GM18517 (cell line): ENCODE data around the gene GPR137B.
"Not testable (repeated sequence)": the region's sequence is repeated elsewhere in the genome, so short reads cannot be mapped to it uniquely, and the experiment has no call there.

ENCODE experiments used
- ATAC-seq: cut with Tn5 transposase; IDR thresholded peaks from one replicate; pipeline ENCODE4 v1.9.1; 2021; ENCODE audit warnings: mild to moderate bottlenecking, moderate library complexity; ENCODE audit not compliant: unreplicated experiment

Gene GPR137B

DNA sequence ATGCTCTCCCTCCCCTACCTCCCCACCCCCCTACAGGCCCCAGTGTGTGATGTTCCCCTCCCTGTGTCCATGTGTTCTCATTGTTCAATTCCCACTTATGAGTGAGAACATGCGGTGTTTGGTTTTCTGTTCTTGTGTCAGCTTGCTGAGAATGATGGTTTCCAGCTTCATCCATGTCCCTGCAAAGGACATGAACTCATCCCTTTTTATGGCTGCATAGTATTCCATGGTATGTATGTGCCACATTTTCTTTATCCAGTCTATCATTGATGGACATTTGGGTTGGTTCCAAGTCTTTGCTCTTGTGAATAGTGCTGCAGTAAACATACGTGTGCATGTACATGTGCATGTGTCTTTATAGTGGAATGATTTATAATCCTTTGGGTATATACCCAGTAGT lies 44.1 kb downstream of the GPR137B start:
- not testable (repeated sequence) for ATAC-seq

- ATAC-seq = not testable (repeated sequence)
Measured at GRCh38 chr1:236188084-236188483, 45.7 kb downstream of the GPR137B start.

DNA sequence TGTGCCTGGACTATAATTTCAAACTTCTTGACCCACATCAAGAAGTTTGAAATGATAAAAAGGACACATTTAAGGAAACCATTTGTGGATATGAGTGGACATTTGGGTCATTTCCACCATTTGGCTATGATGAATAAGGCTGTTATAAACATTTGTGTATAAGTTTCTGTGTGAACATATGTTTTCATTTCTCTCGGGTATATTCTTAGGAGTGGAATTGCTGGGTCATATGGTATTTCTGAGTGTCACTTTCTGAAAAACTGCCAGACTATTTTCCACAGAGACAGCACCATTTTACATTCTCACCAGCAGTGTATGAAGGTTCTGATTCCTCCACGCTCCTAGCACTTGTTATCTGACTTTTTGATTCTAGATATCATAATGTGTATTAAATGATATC lies 50.8 kb downstream of the GPR137B start:
- no peak for ATAC-seq

DNA sequence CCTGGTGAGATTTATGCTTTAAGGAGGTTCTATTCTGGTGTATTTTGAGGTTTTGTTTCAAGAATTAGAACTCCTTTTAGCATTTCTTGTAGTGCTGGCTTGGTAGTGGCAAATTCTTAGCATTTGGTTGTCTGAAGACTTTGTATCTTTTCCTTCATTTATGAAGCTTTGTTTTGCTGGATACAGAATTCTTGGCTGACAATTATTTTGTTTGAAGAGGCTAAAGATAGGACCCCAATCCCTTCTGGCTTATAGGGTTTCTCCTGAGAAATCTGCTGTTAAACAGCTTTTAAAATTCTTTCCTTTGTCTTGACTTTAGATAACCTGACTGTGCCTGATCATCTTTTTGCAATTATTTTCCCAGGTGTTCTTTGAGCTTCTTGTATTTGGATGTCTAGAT lies 58.6 kb downstream of the GPR137B start:
- no peak for ATAC-seq

DNA sequence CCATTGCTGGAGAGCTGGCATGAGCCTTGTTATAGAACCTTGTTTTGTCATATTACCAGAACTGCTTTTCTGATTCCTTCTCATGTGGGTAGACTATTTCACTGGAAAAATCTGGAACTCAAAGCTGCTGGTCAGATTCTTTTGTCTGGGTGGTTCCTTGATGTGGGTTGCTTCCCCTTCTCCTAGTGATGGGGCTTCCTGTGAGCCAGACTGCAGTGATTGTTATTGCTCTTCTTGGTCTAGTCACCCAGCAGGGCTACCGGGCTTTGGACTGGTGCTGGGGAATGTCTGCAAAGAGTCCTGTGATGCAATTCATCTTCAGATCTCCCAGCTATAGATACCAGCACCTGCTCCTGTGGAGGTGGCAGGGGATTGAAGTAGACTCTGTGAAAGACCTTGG lies 59.4 kb downstream of the GPR137B start:
- ATAC-seq = no peak

DNA sequence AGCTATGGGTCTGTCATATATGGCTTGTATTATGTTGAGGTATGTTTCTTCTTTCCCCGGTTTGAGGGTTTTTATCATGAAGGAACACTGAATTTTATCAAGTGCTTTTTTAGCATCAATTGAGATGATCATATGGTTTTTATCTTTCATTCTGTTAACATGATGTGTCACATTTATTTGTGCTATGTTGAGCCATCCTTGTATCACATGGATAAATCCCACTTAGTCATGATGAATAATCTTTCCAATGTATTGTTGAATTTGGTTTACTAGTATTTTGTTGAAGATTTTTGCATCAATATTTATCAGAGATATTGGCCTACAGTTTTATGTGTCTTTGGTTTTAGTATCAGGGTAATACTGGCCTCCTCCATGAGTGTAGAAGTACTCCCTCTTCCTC lies 61.7 kb downstream of the GPR137B start:
- ATAC-seq = no peak

GRCh38 chr1:236204656-236205055 lies 62.3 kb downstream of the GPR137B start:
- ATAC-seq = no peak

DNA sequence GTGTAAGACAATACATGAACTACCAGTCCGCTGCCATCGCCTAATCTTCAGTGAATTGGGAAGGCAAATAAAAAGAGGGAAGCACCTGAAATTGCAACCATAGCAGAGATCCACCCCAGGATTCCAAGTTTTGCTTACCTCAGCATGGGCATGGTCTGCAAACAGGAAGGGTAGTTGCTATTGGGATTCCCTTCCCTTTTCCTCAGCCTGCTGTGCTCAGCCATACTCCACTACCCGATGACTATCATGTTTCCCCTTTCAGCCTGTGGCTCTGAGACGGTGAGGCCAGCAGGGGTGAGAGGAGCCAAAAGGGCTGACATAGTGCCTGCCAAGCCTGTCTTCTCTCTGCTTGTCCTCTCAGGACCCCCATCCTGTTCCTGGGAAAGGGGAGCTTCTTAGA lies 64.2 kb downstream of the GPR137B start:
- ATAC-seq = no peak

GRCh38 chr1:236207121-236207520 lies 64.8 kb downstream of the GPR137B start:
- ATAC-seq = no peak

GRCh38 chr1:236207569-236207968 lies 65.2 kb downstream of the GPR137B start:
- ATAC-seq = no peak

GRCh38 chr1:236209185-236209584 lies 66.8 kb downstream of the GPR137B start:
- ATAC-seq = no peak

DNA sequence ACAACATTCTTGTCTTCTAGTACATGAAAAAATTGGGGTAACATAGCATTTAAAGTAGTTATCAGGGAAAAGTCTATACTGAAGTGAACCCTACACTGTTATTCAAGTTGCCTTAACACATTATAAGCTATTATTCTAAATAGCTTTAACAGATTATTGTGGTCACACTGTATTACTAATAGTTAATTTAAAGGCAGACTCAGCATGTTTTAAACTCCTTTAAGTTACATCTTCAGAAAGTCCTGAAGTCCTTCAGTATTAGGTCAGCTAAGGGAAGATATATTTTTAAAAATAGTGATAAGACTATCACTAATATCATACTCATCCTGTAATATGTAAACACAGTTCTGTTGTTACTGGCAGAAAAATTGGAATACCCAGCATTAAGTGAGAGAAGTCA lies 67.4 kb downstream of the GPR137B start:
- no peak for ATAC-seq

GRCh38 chr1:236211815-236212214 lies 69.5 kb downstream of the GPR137B start:
- no peak for ATAC-seq

GRCh38 chr1:236213534-236213933 lies 71.2 kb downstream of the GPR137B start:
- no peak for ATAC-seq

- no peak for ATAC-seq
Measured at GRCh38 chr1:236214761-236215160, 72.4 kb downstream of the GPR137B start.

DNA sequence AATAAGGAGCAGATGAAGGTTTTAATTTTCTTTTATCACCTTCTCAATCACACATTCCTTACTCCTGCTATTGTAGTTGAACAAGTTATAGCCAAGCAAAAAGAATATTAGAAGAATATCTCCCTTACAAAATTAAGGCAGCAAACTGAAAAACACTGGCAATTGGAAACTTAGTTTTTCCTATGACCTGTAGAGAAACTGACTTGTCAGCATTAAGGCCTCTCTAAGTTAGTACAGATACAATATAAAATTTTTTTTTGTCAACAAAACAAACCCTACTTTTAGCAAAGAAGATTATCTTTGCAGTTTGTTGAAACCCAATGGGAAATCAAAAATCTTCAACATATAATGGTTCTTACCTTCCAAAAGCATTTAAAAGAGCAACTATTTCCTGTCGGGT lies 78.1 kb downstream of the GPR137B start:
- ATAC-seq = no peak

DNA sequence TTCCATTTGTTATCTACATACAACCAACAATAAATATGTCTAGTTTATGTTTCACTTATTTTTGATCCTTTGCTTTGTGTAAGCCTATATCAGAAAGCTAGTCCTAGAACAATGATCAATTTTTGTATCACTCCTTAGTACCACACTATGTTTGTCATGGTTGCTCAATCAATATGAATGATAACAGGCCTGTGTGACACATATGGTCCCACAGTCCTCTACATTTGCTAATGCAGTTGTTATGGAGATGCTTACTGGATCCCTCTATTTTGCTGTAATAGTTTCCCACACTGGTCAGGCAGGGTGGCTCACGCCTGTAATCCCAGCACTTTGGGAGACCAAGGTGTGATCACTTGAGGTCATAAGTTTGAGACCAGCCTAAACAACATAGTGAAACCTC lies 80.3 kb downstream of the GPR137B start:
- no peak for ATAC-seq

DNA sequence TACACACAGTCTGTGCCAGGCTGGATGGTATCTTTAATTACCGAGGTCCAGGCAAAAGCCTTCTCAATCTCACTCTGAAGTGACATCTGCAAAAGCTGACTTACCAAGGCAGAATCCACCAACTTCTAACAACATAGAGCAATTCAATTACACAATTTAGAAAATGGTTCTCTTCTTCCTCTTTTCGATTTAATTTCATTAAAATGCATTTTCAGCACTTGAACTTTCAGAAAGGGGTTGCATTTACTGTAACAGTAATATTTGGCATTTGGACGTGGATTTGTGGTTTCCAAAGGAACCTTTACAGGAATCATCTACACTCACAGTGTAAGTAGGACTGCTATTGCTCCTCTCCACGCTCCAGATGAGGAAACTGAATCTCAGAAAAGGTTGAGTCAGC lies 86.1 kb downstream of the GPR137B start:
- ATAC-seq = no peak

- ATAC-seq = no peak
Measured at GRCh38 chr1:236235116-236235515, 92.8 kb downstream of the GPR137B start.

GRCh38 chr1:236239092-236239585 lies 96.8 kb downstream of the GPR137B start:
- ATAC-seq = no peak

DNA sequence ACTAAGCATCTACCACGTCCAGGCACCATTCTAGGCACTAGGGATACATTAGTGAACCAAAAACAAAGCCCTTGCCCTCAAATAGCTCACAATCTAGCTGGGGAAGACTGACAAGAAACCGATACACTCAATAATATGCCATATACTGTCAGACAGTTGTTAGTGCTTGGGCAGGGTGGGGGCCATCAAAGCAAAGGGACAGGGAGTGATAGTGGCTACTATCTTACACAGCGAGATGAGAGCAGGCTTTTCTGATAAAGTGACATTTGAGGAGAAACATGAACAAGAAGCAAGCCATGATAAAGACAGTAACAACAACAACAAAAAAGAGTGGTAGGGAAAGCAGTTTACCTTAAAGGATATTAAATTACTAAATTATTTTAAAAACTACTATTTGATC lies 98.3 kb downstream of the GPR137B start:
- ATAC-seq = no peak

GRCh38 chr1:236242568-236242967 lies 100.2 kb downstream of the GPR137B start:
- no peak for ATAC-seq

GRCh38 chr1:236247286-236247685 lies 104.9 kb downstream of the GPR137B start:
- ATAC-seq = no peak

DNA sequence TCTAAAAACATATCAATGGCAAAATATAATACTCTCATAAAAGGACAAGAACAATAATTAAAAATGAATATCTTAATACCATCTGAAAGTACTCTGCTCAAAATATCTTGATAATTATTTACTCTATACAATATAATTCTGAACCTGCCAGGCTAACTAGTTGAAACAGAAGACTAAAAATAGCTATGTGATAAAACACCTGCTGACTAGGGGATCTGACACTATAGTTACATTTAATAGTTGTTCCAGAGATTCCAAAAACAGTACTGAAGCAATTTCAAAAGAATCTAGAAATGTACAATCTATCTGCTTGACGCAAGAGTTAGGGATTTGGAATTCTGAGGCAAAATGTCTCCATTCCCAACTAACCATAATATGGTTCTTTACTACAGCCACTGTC lies 109.2 kb downstream of the GPR137B start:
- ATAC-seq = no peak
